Erythroblast (primary cell): ENCODE data around the gene FAM174A.

ENCODE experiments used
- GATA1 ChIP-seq: IDR thresholded peaks from 2 replicates; pipeline ENCODE4 v1.6.1; 2011; ENCODE audit warnings: low read depth, mild to moderate bottlenecking, control low read depth, low read length, moderate library complexity
- POLR2A ChIP-seq: IDR thresholded peaks from 2 replicates; pipeline ENCODE4 v1.6.1; 2011; ENCODE audit warnings: mild to moderate bottlenecking, low read length

DNA sequence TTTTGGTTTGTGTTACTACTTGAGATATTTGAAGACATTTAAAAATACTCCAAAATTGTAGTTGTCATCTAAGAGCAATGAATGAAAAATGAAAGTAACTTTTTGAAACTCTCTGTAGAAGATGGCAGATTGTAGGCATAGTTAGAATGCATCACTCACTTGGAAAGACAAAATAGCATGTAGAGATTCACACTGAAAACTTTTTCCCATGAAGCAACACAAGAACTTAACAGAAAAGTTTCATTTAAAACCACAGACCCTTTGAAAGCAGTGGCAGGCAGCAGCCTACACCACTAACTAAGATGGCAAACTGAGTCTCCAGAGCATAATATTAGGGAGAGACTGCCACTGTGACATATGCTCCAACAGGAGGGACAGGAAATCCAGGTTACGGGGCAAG is 18.9 kb upstream of the FAM174A start:
- TF ChIP-seq POLR2A, result no peak
- no peak for TF ChIP-seq GATA1
